Heart left ventricle (tissue), 16 donors: ENCODE results near the gene GABBR1. TPM values are rescaled to one million over a fixed set of nuclear protein-coding genes. Genes with fewer than 3 reads are reported as not detected.

ENCODE experiments used
- ATAC-seq, 4 donors: fragments of 200-7000 bp; cut with Tn5 transposase; one replicate each; pipeline ENCODE4 v1.9.1; 2020 to 2022; ENCODE audit warnings: moderate library complexity in 4 of 4, mild to moderate bottlenecking in 3 of 4, moderate number of reproducible peaks in 1 of 4
- DNase-seq, 5 donors: peaks; one replicate each; pipeline ENCODE4 v3.0.0-alpha.2; 2020
- H3K27ac ChIP-seq, 12 donors: fragments of 200-600 bp; sonication (generic) in 4 of 12; one replicate each; pipeline versions ENCODE4 v1.5.0 to v1.8.0; 2016 to 2022; ENCODE audit warnings: mild to moderate bottlenecking in 2 of 12
- H3K27me3 ChIP-seq, 9 donors: fragments of 200-600 bp; sonication (generic) in 2 of 9; one replicate each; pipeline versions ENCODE4 v1.5.1 to v1.8.0; 2016 to 2022; ENCODE audit warnings: mild to moderate bottlenecking in 3 of 9
- H3K36me3 ChIP-seq, 9 donors: fragments of 200-600 bp; sonication (generic) in 2 of 9; one replicate each; pipeline versions ENCODE4 v1.5.0 to v1.8.0; 2018 to 2022; ENCODE audit warnings: mild to moderate bottlenecking in 2 of 9
- H3K4me1 ChIP-seq, 12 donors: fragments of 200-600 bp; sonication (generic) in 4 of 12; one replicate each; pipeline versions ENCODE4 v1.5.0 to v1.8.0; 2016 to 2022; ENCODE audit warnings: mild to moderate bottlenecking in 3 of 12
- H3K4me3 ChIP-seq, 12 donors: fragments of 200-600 bp; sonication (generic) in 4 of 12; one replicate each; pipeline versions ENCODE4 v1.5.0 to v1.8.0; 2017 to 2022; ENCODE audit warnings: mild to moderate bottlenecking in 9 of 12, moderate library complexity in 4 of 12
- H3K9me3 ChIP-seq, 12 donors: fragments of 200-600 bp; sonication (generic) in 4 of 12; one replicate each; pipeline versions ENCODE4 v1.5.0 to v1.8.0; 2016 to 2022; ENCODE audit warnings: mild to moderate bottlenecking in 1 of 12
- POLR2A ChIP-seq, 2 donors: fragments of 450-650 bp; IDR thresholded peaks; one replicate each; pipeline ENCODE4 v1.6.1; 2017; ENCODE audit warnings: antibody characterized with exemption in 2 of 2, mild to moderate bottlenecking in 2 of 2, moderate library complexity in 2 of 2
- WGBS, 4 donors: extraction: QIAGEN DNeasy Blood & Tissue Kit in 2 of 4; methylation state at CpG; one replicate each; pipeline versions ENCODE4 v1.1.5 to v1.1.7; 2013 to 2018; 5-methylcytosine and 5-hydroxymethylcytosine counted together
- intact Hi-C, 10 donors: fragments of 100-400 bp; cut with DNase I; formaldehyde crosslinking; loops; one replicate each; pipeline versions ENCODE4 v1.11.1 to v1.14.2; 2022
- polyA plus RNA-seq, 2 donors: library from polyadenylated mRNA; stranded (reverse); fragments of 200-250 nt; gene quantifications; one replicate each; pipeline ENCODE4 v1.2.3, GENCODE V29; 2013
- total RNA-seq, 9 donors: library from RNA; depleted of rRNA in 2 of 9; stranded (reverse); fragments of >200 nt in 2 of 9; fragmentation: NEBNext Ultra II Directional in 3 of 9; extraction: Animal tissue kit (Norgen Biotek cat#: 25700) in 3 of 9; gene quantifications; one replicate each; pipeline versions ENCODE4 v1.1.0 to v1.2.4, GENCODE V29; 2016 to 2023
- TF ChIP-seq, protein P1 (sequence below), 12 donors: fragments of 200-600 bp; sonication (generic) in 4 of 12; IDR thresholded peaks; one replicate each; pipeline versions ENCODE4 v1.5.0 to v1.8.0; 2018 to 2022; ENCODE audit warnings: antibody characterized with exemption in 12 of 12, mild to moderate bottlenecking in 5 of 12
- donor health status: ischemic (EF 13 %, LVEDD 7.1; RV severe dilation, severe dysfunction).
- donor health status: healthy with polysubstance abuse.
- donor health status: DM: no; HTN: yes; CAD: no.
- donor health status: DM: no; HTN: no; CAD: no.
- donor health status: ischemic (EF 25% LVEDD 6.9; RV normal size, moderate dysfunction).
- donor health status: ischemic (EF 25% LVEDD 5.7; RV mildly dilated, moderate dysfunction).
- donor health status: healthy.
- donor health status: DM: yes; HTN: yes; CAD: no.
- donor health status: ischemic (EF 35%, LVEDD 5.7; RV mildly dilated, moderate dysfunction).
- donor health status: nonischemic (EF 11% LVEDD 7.7; RV severe dilation, severe dysfunction).
- donor health status: DM: yes; HTN: yes; CAD: no.
- donor health status: PGD.
- donor health status: ischemic (EF 29% LVEDD 5.4; RV normal size, mild dysfunction).
- donor health status: nonischemic (EF 23%, LVEDD 6.1; RV moderate dilation, normal function).

GABBR1 gene
- total and polyA plus RNA-seq, 11 donors, result 11.6 to 30.8 (median 18.1) TPM

DNA sequence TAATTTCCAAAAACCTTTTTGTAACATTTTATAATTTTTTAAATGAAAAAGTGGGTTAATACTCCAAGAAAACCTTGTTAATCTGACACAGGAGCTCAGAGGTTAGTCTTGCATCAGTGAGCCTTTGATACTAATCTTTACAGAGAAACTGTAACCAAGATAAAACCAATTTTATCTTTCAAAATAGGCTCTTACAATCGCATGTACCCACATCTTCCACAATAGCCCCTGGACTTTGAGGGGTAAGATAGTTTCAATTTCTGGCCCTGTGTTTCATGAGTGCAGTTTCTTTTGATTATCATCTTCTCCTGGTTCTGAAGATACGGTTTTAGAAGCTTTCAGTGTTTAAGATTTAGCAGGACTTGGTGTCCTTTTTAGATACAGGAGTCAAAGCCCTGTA lies 110.8 kb downstream of the GABBR1 start:
- ATAC-seq (no peak), DNase-seq (no peak)
- Histone ChIP-seq H3K36me3 (no peaks in the 10 kb centered on the region), H3K27me3 (peaks cover 0 to 4% (median 0%) of the 10 kb centered on the region in 9 donors), H3K4me1 (no peaks in the 10 kb centered on the region), H3K4me3 (no peak overlapping the region), H3K9me3 (no peaks in the 10 kb centered on the region), H3K27ac (no peak overlapping the region)
- 59 to 74% (median 70%) methylated on average over 2 of the region's 2 CpGs for WGBS, 4 donors
- TF ChIP-seq, protein P1, sequence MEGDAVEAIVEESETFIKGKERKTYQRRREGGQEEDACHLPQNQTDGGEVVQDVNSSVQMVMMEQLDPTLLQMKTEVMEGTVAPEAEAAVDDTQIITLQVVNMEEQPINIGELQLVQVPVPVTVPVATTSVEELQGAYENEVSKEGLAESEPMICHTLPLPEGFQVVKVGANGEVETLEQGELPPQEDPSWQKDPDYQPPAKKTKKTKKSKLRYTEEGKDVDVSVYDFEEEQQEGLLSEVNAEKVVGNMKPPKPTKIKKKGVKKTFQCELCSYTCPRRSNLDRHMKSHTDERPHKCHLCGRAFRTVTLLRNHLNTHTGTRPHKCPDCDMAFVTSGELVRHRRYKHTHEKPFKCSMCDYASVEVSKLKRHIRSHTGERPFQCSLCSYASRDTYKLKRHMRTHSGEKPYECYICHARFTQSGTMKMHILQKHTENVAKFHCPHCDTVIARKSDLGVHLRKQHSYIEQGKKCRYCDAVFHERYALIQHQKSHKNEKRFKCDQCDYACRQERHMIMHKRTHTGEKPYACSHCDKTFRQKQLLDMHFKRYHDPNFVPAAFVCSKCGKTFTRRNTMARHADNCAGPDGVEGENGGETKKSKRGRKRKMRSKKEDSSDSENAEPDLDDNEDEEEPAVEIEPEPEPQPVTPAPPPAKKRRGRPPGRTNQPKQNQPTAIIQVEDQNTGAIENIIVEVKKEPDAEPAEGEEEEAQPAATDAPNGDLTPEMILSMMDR (IDR thresholded peaks at IDR 0.05), result no peak
- no peak for TF ChIP-seq POLR2A (IDR thresholded peaks at IDR 0.05)
- intact Hi-C loops, result no loop called here

DNA sequence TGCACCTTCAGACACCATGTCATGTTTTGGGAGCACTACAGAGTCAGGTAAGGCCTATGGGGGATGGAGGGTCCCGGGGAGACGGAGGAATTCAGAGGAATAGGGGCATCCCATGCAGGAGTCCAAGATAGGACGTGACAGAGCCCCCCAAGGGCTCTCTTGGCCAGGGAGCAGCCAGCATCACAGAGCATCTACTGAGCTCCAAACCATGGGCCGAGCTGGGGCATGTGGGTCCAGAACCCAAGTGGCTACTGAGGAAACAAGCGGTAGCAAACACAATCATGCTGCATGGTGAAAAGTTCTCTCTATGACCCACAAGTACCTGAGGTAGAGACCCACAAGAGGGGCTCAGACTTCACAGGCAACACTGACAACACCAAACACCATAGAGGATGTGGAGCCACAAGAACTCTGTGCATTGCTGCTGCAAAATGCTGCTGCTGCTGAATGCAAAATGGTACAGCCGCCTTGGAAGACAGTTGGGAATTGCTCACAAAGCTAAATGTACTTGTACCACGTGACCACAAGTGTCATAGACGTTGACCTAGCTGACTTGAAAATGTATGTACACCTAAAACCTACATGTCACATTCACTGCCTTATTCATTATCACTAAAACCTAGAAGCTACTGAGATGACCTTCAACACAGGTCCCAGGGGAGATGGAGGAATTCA lies 111.8 kb downstream of the GABBR1 start:
- intact Hi-C loops, result no loop called here
- Histone ChIP-seq H3K27ac (no peak overlapping the region), H3K27me3 (no peaks in the 10 kb centered on the region), H3K4me1 (no peaks in the 10 kb centered on the region), H3K36me3 (no peaks in the 10 kb centered on the region), H3K9me3 (no peaks in the 10 kb centered on the region), H3K4me3 (no peak overlapping the region)
- DNase-seq (no peak), ATAC-seq (no peak)
- WGBS, 4 donors, result 43 to 64% (median 57%) methylated on average over 8 of the region's 8 CpGs
- no peak for TF ChIP-seq POLR2A (IDR thresholded peaks at IDR 0.05)
- TF ChIP-seq, protein P1 (IDR thresholded peaks at IDR 0.05), result no peak

DNA sequence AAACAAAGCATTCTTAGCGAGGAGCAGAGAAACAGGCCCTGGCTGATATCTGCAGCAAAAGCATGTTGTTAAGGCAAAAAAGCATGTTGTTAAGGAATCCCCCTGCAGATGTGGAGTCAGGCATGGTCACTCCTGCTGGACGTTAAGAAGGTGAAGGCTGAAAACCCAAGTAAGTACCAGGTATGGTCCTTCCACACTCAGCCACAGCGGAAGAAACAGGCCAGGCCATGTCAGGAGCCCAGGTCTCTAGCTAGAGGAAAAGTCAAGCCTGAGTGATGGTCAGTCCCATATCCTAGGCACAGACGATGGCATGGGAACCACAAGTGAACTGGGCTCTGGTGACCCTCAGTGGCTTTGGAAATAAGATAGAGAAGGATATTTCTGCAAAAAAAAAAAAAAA lies 112.8 kb downstream of the GABBR1 start:
- ATAC-seq (no peak), DNase-seq (no peak)
- TF ChIP-seq, protein P1 (IDR thresholded peaks at IDR 0.05), result no peak
- no peak for TF ChIP-seq POLR2A (IDR thresholded peaks at IDR 0.05)
- Histone ChIP-seq H3K4me3 (no peak overlapping the region), H3K9me3 (no peaks in the 10 kb centered on the region), H3K36me3 (no peaks in the 10 kb centered on the region), H3K4me1 (no peaks in the 10 kb centered on the region), H3K27me3 (no peaks in the 10 kb centered on the region), H3K27ac (no peak overlapping the region)
- intact Hi-C loops, result no loop called here
- WGBS, 4 donors, result 73 to 81% (median 79%) methylated on average over 4 of the region's 4 CpGs

DNA sequence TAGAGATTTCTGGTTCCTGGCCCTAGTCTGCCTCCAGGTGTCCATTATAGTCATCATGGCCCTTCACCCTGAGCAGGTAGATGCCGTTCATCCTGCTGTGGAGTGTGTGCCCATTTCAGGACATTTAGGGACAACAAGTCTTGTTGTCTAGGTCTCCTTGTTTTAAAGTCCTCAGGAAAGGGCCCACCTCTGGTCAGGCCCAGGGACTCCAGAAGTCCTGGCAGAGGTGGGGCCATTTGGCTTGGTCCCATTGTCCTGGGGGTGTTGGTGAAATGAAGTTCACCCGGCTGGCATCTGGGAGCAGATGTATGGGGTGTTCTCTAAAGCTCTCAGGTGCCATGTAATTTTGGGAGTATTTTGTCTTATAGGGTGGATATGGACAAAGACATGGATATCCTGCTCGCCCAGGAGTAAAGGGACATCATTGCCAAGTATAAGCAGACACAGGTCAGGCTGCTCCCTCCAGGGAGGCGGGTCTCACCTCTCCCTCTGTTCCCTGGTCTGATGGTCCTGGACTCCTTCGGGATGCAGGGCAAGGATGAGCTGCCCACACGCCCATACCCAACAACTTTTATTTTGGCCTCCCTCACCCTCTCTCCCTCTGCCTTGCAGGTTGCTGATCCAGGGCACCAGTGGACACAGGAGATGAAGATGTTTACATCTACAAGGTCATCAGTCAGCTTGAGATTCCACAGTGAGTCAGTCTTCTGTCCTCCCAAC lies 113.5 kb downstream of the GABBR1 start:
- Histone ChIP-seq H3K27ac (no peak overlapping the region), H3K4me1 (no peaks in the 10 kb centered on the region), H3K9me3 (no peaks in the 10 kb centered on the region), H3K36me3 (no peaks in the 10 kb centered on the region), H3K27me3 (no peaks in the 10 kb centered on the region), H3K4me3 (no peak overlapping the region)
- TF ChIP-seq POLR2A (IDR thresholded peaks at IDR 0.05), result no peak
- TF ChIP-seq, protein P1 (IDR thresholded peaks at IDR 0.05), result no peak
- DNase-seq, result no peak
- intact Hi-C loops, result no loop called here
- WGBS, 4 donors, result 76 to 83% (median 80%) methylated on average over 5 to 6 of the region's 6 CpGs
- ATAC-seq, result no peak
